Measurements from ENCODE around the gene DEUP1.
"Not testable (repeated sequence)": the region's sequence is repeated elsewhere in the genome, so short reads cannot be mapped to it uniquely, and the experiment has no call there.

DEUP1 gene

GRCh38 chr11:93330446-93330984 lies at the start of gene DEUP1:
Gene DEUP1, plus strand, starts transcription at chr11:93330742. Its CDS starts 1,518 bp downstream, at chr11:93332260.
- peak; percentile 78 to 80 for DNase-seq

GRCh38 chr11:93285430-93285829 lies 45.1 kb upstream of the DEUP1 start:
- no peak for DNase-seq

- DNase-seq, result no peak
Observed at GRCh38 chr11:93287434-93287833, 43.1 kb upstream of the DEUP1 start.

- DNase-seq, result no peak
Observed at GRCh38 chr11:93288079-93288478, 42.5 kb upstream of the DEUP1 start.

- no peak for DNase-seq
Observed at GRCh38 chr11:93288767-93289166, 41.8 kb upstream of the DEUP1 start.

- no peak for DNase-seq
Observed at GRCh38 chr11:93289782-93290463, 40.6 kb upstream of the DEUP1 start.

GRCh38 chr11:93291110-93291509 lies 39.4 kb upstream of the DEUP1 start:
- DNase-seq, result no peak

- no peak for DNase-seq
Observed at GRCh38 chr11:93291898-93292297, 38.6 kb upstream of the DEUP1 start.

- peak in 1 of 2 experiments; percentile 18 for DNase-seq
Observed at GRCh38 chr11:93295921-93296575, 34.5 kb upstream of the DEUP1 start.

GRCh38 chr11:93303689-93304088 lies 26.9 kb upstream of the DEUP1 start:
- no peak for DNase-seq

- not testable (repeated sequence) for DNase-seq
Observed at GRCh38 chr11:93314399-93314798, 16.1 kb upstream of the DEUP1 start.

- DNase-seq, result no peak
Observed at GRCh38 chr11:93319224-93319839, 11.2 kb upstream of the DEUP1 start.

- DNase-seq, result no peak
Observed at GRCh38 chr11:93320230-93320629, 10.3 kb upstream of the DEUP1 start.

- DNase-seq, result no peak
Observed at GRCh38 chr11:93322207-93322606, 8.3 kb upstream of the DEUP1 start.

GRCh38 chr11:93323747-93324146 lies 6.8 kb upstream of the DEUP1 start:
- DNase-seq, result no peak

GRCh38 chr11:93324500-93324899 lies 6.0 kb upstream of the DEUP1 start:
- DNase-seq, result no peak

- DNase-seq, result no peak
Observed at GRCh38 chr11:93326681-93327080, 3.9 kb upstream of the DEUP1 start.

GRCh38 chr11:93329936-93330445 lies 551 bp upstream of the DEUP1 start:
- DNase-seq, result peak; percentile 54 to 72

GRCh38 chr11:93340223-93340622 lies 9.7 kb downstream of the DEUP1 start:
- DNase-seq, result no peak

GRCh38 chr11:93344855-93345333 lies 14.4 kb downstream of the DEUP1 start:
- no peak for DNase-seq

GRCh38 chr11:93348930-93349329 lies 18.4 kb downstream of the DEUP1 start:
- peak in 1 of 2 experiments; percentile 55 for DNase-seq

GRCh38 chr11:93350835-93351234 lies 20.3 kb downstream of the DEUP1 start:
- no peak for DNase-seq

GRCh38 chr11:93359396-93359795 lies 28.9 kb downstream of the DEUP1 start:
- no peak for DNase-seq

Measured in NCI-H2081 (cell line).